IMR-90 (cell line): ENCODE results near the gene PRPF6. TPM values are rescaled to one million over a fixed set of nuclear protein-coding genes. Genes with fewer than 3 reads are reported as not detected.

ENCODE experiments used
- ATAC-seq: fragments of 200-7000 bp; cut with Tn5 transposase; 2 replicates; pipeline ENCODE4 v1.9.1; 2020; ENCODE audit warnings: low read depth, mild to moderate bottlenecking, moderate library complexity
- BruUV-seq: library from RNA; stranded (reverse); fragments of 400-500 nt; replicated peaks from 2 replicates; lab custom pipeline; 2021; lab: Mats Ljungman, UMichigan
- CTCF ChIA-PET: fragments of 300-600 bp; formaldehyde crosslinking; extraction: SDS; loops from one replicate; lab custom pipeline; 2021; ENCODE audit warnings: antibody characterized with exemption; lab: Yijun Ruan, JAX
- POLR2A ChIA-PET: fragments of 300-600 bp; sonication (Branson Sonifier 250); formaldehyde crosslinking; loops from one replicate; lab custom pipeline; 2022; ENCODE audit warnings: antibody characterized with exemption; ENCODE audit not compliant: unreplicated experiment; lab: Charles Lee
- DNase-seq: peaks from one replicate; pipeline ENCODE4 v3.0.0; 2013
- H2AFZ ChIP-seq: replicated peaks from 2 replicates; pipeline ENCODE3; 2013; ENCODE audit warnings: low read length, mild to moderate bottlenecking; ENCODE audit not compliant: poor library complexity
- H2AK5ac ChIP-seq: 2 replicates; pipeline ENCODE4 v1.6.1; 2013; ENCODE audit warnings: low read depth, low read length, inconsistent platforms
- H2AK9ac ChIP-seq: replicated peaks from 2 replicates; pipeline ENCODE3; 2013; ENCODE audit warnings: mild to moderate bottlenecking, low read depth, low read length, moderate library complexity; ENCODE audit not compliant: poor library complexity
- H2BK120ac ChIP-seq: 2 replicates; pipeline ENCODE4 v1.6.1; 2013; ENCODE audit warnings: low read depth, low read length, inconsistent platforms
- H2BK15ac ChIP-seq: 3 replicates; pipeline ENCODE4 v1.6.1; 2013; ENCODE audit warnings: low read depth, low read length, inconsistent platforms
- H2BK20ac ChIP-seq: 2 replicates; pipeline ENCODE4 v1.6.1; 2013; ENCODE audit warnings: low read depth, mild to moderate bottlenecking, inconsistent platforms, low read length, moderate library complexity
- H2BK5ac ChIP-seq: 2 replicates; pipeline ENCODE4 v1.6.1; 2013; ENCODE audit warnings: mild to moderate bottlenecking, low read depth, low read length, inconsistent platforms; ENCODE audit not compliant: poor library complexity, severe bottlenecking
- H3K14ac ChIP-seq: replicated peaks from 2 replicates; pipeline ENCODE4 v1.6.1; 2013; ENCODE audit warnings: low read depth, low read length, inconsistent platforms
- H3K18ac ChIP-seq: 2 replicates; pipeline ENCODE4 v1.6.1; 2013; ENCODE audit warnings: low read depth, low read length, control low read depth
- H3K23ac ChIP-seq: 2 replicates; pipeline ENCODE4 v1.6.1; 2013; ENCODE audit warnings: low read depth, low read length, inconsistent platforms
- H3K27ac ChIP-seq: 2 replicates; pipeline ENCODE4 v1.5.1; 2013; ENCODE audit warnings: mild to moderate bottlenecking, control low read depth, low read length; ENCODE audit not compliant: insufficient read depth
- H3K27me3 ChIP-seq: 2 replicates; pipeline ENCODE4 v1.6.1; 2013; ENCODE audit warnings: low read length; ENCODE audit not compliant: control insufficient read depth, insufficient read depth
- H3K36me3 ChIP-seq: 2 replicates; pipeline ENCODE4 v1.6.1; 2013; ENCODE audit warnings: low read length, mixed read lengths; ENCODE audit not compliant: control insufficient read depth, insufficient read depth
- H3K4ac ChIP-seq: 2 replicates; pipeline ENCODE4 v1.6.1; 2013; ENCODE audit warnings: low read depth, low read length, inconsistent platforms
- H3K4me1 ChIP-seq: 2 replicates; pipeline ENCODE4 v1.6.1; 2013; ENCODE audit warnings: low read length, mixed read lengths; ENCODE audit not compliant: control insufficient read depth, insufficient read depth
- H3K4me2 ChIP-seq: 2 replicates; pipeline ENCODE4 v1.6.1; 2013; ENCODE audit warnings: low read depth, mild to moderate bottlenecking, control low read depth, low read length, moderate library complexity
- H3K4me3 ChIP-seq: 2 replicates; pipeline ENCODE4 v1.5.1; 2013; ENCODE audit warnings: low read depth, mild to moderate bottlenecking, control low read depth, low read length, moderate library complexity; ENCODE audit not compliant: insufficient read depth
- H3K56ac ChIP-seq: 2 replicates; pipeline ENCODE4 v1.6.1; 2013; ENCODE audit warnings: low read length, inconsistent platforms; ENCODE audit not compliant: insufficient read depth; ENCODE audit errors: extremely low read depth
- H3K79me1 ChIP-seq, 2 experiments: 2 replicates each; pipeline ENCODE4 v1.6.1; 2013; ENCODE audit warnings: low read length in 2 of 2, inconsistent platforms in 1 of 2, low read depth in 1 of 2
- H3K9ac ChIP-seq: 2 replicates; pipeline ENCODE4 v1.6.1; 2013; ENCODE audit warnings: low read depth, low read length, control low read depth
- H3K9me1 ChIP-seq: 2 replicates; pipeline ENCODE4 v1.6.1; 2013; ENCODE audit warnings: low read length, inconsistent platforms; ENCODE audit not compliant: insufficient read depth
- H3K9me3 ChIP-seq: 2 replicates; pipeline ENCODE4 v1.6.1; 2013; ENCODE audit warnings: low read length; ENCODE audit not compliant: control insufficient read depth, insufficient read depth
- H4K20me1 ChIP-seq: 2 replicates; pipeline ENCODE4 v1.6.1; 2013; ENCODE audit warnings: low read length, inconsistent platforms; ENCODE audit not compliant: insufficient read depth
- H4K5ac ChIP-seq: 2 replicates; pipeline ENCODE4 v1.6.1; 2013; ENCODE audit warnings: mild to moderate bottlenecking, low read depth, low read length, control low read depth
- H4K8ac ChIP-seq, 2 experiments: 2 replicates each; pipeline ENCODE4 v1.6.1; 2013; ENCODE audit warnings: low read depth in 2 of 2, low read length in 2 of 2, control low read depth in 1 of 2, inconsistent platforms in 1 of 2
- H4K91ac ChIP-seq: 2 replicates; pipeline ENCODE4 v1.6.1; 2013; ENCODE audit warnings: low read depth, low read length, inconsistent platforms; ENCODE audit not compliant: insufficient read depth
- BHLHE40 ChIP-seq: fragments of 150-350 bp; IDR thresholded peaks from 2 replicates; pipeline ENCODE4 v1.6.1; 2016; ENCODE audit warnings: mild to moderate bottlenecking, low read depth, low read length
- CEBPB ChIP-seq: IDR thresholded peaks from 2 replicates; pipeline ENCODE4 v1.6.1; 2012; ENCODE audit warnings: low read depth, low read length, improper control_type of control experiment
- CHD1 ChIP-seq: IDR thresholded peaks from 2 replicates; pipeline ENCODE4 v1.6.1; 2012; ENCODE audit warnings: low read depth, low read length, improper control_type of control experiment
- CTCF ChIP-seq: conservative IDR thresholded peaks from 2 replicates; pipeline ENCODE4 v1.5.1; 2012; ENCODE audit warnings: mild to moderate bottlenecking, low read depth, low read length, improper control_type of control experiment
- FOS ChIP-seq: fragments of 150-350 bp; IDR thresholded peaks from 2 replicates; pipeline ENCODE4 v1.6.1; 2016; ENCODE audit warnings: low read depth, low read length
- MAFK ChIP-seq: IDR thresholded peaks from 2 replicates; pipeline ENCODE4 v1.6.1; 2012; ENCODE audit warnings: low read depth, low read length, improper control_type of control experiment
- MXI1 ChIP-seq: IDR thresholded peaks from 2 replicates; pipeline ENCODE4 v1.6.1; 2012; ENCODE audit warnings: low read depth, mild to moderate bottlenecking, low read length, moderate library complexity, borderline replicate concordance
- RAD21 ChIP-seq: IDR thresholded peaks from 2 replicates; pipeline ENCODE4 v1.6.1; 2012; ENCODE audit warnings: low read length, improper control_type of control experiment
- RCOR1 ChIP-seq: IDR thresholded peaks from 2 replicates; pipeline ENCODE4 v1.6.1; 2012; ENCODE audit warnings: mild to moderate bottlenecking, low read length, improper control_type of control experiment; ENCODE audit not compliant: insufficient replicate concordance
- RFX5 ChIP-seq: IDR thresholded peaks from 2 replicates; pipeline ENCODE4 v1.8.0; 2012; ENCODE audit warnings: low read depth, mild to moderate bottlenecking, low read length, moderate library complexity
- SMC3 ChIP-seq: fragments of 150-350 bp; IDR thresholded peaks from 2 replicates; pipeline ENCODE4 v1.6.1; 2016; ENCODE audit warnings: low read depth, mild to moderate bottlenecking, antibody characterized with exemption, low read length, moderate library complexity
- WGBS, 2 experiments: methylation state at CpG; one replicate each; pipeline versions ENCODE4 v1.1.5 to v1.1.7; 2013; ENCODE audit warnings: missing lambda C conversion rate in 2 of 2; ENCODE audit not compliant: insufficient read length in 1 of 2; ENCODE audit errors: extremely low coverage in 2 of 2; 5-methylcytosine and 5-hydroxymethylcytosine counted together
- dilution Hi-C: fragments of 300-500 bp; cut with HindIII; formaldehyde crosslinking; loops from one replicate; pipeline ENCODE4 v1.14.3; 2018; ENCODE audit warnings: low sequenced_read_pairs; ENCODE audit not compliant: unreplicated experiment
- in situ Hi-C: fragments of 300-500 bp; cut with MboI; formaldehyde crosslinking; loops from 3 replicates; pipeline ENCODE4 v1.14.3; 2019; ENCODE audit warnings: low sequenced_read_pairs, inconsistent platforms, mixed read lengths
- intact Hi-C: fragments of 100-400 bp; cut with micrococcal nuclease; formaldehyde crosslinking; loops from 2 replicates; pipeline ENCODE4 v1.10.0; 2022
- polyA plus RNA-seq, 3 experiments: library from polyadenylated mRNA; depleted of rRNA; stranded (reverse); fragments of >200 nt; gene quantifications; 2 replicates each; pipeline ENCODE4 v1.2.3, GENCODE V29; 2012; ENCODE audit warnings: low replicate concordance in 1 of 3
- total RNA-seq: library from RNA; depleted of rRNA; stranded (reverse); fragments of >200 nt; gene quantifications from 2 replicates; pipeline ENCODE4 v1.2.3, GENCODE V29; 2012
- TF ChIP-seq, protein P1 (sequence below): fragments of 150-350 bp; IDR thresholded peaks from 2 replicates; pipeline ENCODE4 v1.6.1; 2016; ENCODE audit warnings: low read depth, mild to moderate bottlenecking, low read length, moderate library complexity, borderline replicate concordance

The PRPF6 gene
- total and polyA plus RNA-seq, 2 of the 4 experiments (the other 2 are of a cell fraction) = 43.5 to 71.3 TPM

DNA sequence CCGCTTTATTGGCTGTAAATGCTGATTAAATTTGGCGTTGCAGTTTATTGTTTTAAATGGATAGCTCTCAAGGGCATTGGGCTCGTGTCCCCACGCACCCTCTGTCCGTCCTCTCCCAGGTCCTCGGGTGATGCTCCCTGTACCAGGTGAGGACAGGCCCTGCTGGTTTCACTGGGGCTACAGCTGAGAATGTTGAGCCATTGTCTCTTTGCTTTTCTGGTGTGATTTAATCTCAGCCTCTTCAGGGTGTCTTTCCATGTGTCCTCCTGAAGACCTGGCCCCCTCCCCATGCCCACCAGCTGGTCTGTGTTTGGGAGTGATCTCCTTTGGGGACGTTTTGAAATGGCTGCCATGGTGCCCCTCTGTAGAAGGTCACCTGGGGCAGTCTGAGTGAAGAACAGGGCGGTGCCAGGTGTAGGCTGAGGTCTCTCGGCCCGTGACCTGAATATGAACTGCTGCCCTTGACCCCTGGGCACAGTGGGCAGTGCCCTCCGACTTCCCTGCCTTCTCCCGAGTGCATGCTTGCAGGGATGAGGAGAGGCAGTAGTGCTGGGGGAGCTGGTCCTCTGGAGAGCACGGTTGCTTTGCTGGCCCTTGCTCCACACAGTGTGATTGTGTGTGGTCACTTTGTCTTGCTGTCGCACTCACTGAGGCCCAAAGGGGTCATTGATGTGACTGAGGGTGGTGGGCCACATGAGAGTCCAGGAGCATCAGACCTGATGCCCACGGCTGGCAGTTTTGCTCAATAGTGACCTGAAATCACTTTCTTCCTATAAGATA, 42.6 kb downstream of the PRPF6 start (continued):
- TF ChIP-seq, protein P1, sequence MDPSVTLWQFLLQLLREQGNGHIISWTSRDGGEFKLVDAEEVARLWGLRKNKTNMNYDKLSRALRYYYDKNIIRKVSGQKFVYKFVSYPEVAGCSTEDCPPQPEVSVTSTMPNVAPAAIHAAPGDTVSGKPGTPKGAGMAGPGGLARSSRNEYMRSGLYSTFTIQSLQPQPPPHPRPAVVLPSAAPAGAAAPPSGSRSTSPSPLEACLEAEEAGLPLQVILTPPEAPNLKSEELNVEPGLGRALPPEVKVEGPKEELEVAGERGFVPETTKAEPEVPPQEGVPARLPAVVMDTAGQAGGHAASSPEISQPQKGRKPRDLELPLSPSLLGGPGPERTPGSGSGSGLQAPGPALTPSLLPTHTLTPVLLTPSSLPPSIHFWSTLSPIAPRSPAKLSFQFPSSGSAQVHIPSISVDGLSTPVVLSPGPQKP = no peak

- Histone ChIP-seq H3K9ac (no peak overlapping the region), H2AFZ (no peak overlapping the region), H3K27ac (no peak overlapping the region), H4K91ac (no peak overlapping the region), H3K9me1 (peaks cover 4% of the 10 kb centered on the region; the same call in 1 of the 2 replicates), H3K18ac (no peak overlapping the region), H2BK20ac (no peak overlapping the region), H3K4me3 (no peak overlapping the region), H3K36me3 (peaks cover 71% of the 10 kb centered on the region), H2AK5ac (no peak overlapping the region), H2BK120ac (no peak overlapping the region), H3K23ac (no peak overlapping the region), H2BK5ac (no peak overlapping the region), H2BK15ac (no peak overlapping the region), H3K9me3 (no peaks in the 10 kb centered on the region), H3K4me2 (no peak overlapping the region), H3K27me3 (no peaks in the 10 kb centered on the region), H3K56ac (no peak overlapping the region), H3K79me1 (peaks cover 8 to 16% of the 10 kb centered on the region in 2 experiments; a peak in 3 of 4 replicates), H4K20me1 (peaks cover 16% of the 10 kb centered on the region), H3K4ac (no peak overlapping the region), H4K8ac (no peak overlapping the region), H3K4me1 (no peaks in the 10 kb centered on the region), H3K14ac (no peak overlapping the region), H2AK9ac (no peak overlapping the region), H4K5ac (no peak overlapping the region)
- WGBS, 2 experiments = 93% methylated on average over 3 of the region's 17 CpGs; no CpG with 5 or more reads in 1 of the 2 experiments
- dilution Hi-C loops (no loop called here), intact Hi-C loops (no loop called here), in situ Hi-C loops (no loop called here)
- no peak for DNase-seq
- CTCF ChIA-PET = interaction anchor here (0.6 kb wide), 1 partner anchor 487 kb away, joined by 3 read pairs; the partner anchor contains the start of gene PTK6
- no TSS peak for BruUV-seq
- POLR2A ChIA-PET = no interaction called here
- ATAC-seq = no peak
- no peak for TF ChIP-seq SMC3
- TF ChIP-seq CHD1 = no peak
- no peak for TF ChIP-seq RAD21
- no peak for TF ChIP-seq MAFK
- TF ChIP-seq RFX5 = no peak
- no peak for TF ChIP-seq CEBPB
- TF ChIP-seq RCOR1 = no peak
- TF ChIP-seq CTCF = no peak
- no peak for TF ChIP-seq FOS
- TF ChIP-seq MXI1 = no peak
- TF ChIP-seq BHLHE40 = no peak
These were observed 43.4 kb downstream of the PRPF6 start for GRCh38 chr20:64024141-64024990.
